Stimulated activated CD8-positive, alpha-beta memory T cell treated with anti-CD3 and anti-CD28 coated beads, Interleukin-4, amount 100 ng/mL, for 4 hours (primary cell): ENCODE data around the gene SOX6.

ENCODE experiments used
- DNase-seq, 2 donors: peaks; one replicate each; pipeline ENCODE4 v3.0.0-alpha.2; 2020; ENCODE audit warnings: low read depth in 2 of 2, low spot score in 1 of 2

The SOX6 gene

GRCh38 chr11:16007514-16007913, 348.8 kb downstream of the SOX6 start:
- DNase-seq: no peak

GRCh38 chr11:16002942-16003341, 353.4 kb downstream of the SOX6 start:
- no peak for DNase-seq

GRCh38 chr11:16001899-16002426, 354.4 kb downstream of the SOX6 start:
- DNase-seq: no peak

DNA sequence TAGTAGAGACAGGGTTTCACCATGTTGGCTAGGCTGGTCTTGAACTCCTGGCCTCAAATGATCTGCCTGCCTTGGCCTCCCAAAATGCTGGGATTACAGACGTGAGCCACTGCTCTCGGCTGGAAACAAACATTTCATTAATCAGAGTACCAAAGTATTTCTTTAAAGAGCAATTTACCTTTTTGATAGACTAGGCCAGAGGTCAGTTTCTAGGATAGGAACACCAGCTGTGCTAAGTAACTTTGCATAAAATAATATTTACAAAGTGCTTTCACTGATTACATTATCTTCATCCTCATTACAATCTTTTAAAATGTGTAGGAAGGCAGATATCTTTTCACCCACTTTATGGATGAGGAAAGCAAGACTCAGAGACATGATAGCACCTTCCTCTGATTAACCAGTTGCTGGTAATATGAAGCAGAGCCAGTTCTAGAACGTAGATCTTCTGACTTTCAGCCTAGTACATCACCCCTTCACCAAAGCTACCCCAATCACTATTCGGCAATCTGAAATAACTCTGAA, 355.2 kb downstream of the SOX6 start:
- no peak for DNase-seq

GRCh38 chr11:16000065-16000464, 356.3 kb downstream of the SOX6 start:
- no peak for DNase-seq

- no peak for DNase-seq
Measured at GRCh38 chr11:15993345-15993744, 363.0 kb downstream of the SOX6 start.

DNA sequence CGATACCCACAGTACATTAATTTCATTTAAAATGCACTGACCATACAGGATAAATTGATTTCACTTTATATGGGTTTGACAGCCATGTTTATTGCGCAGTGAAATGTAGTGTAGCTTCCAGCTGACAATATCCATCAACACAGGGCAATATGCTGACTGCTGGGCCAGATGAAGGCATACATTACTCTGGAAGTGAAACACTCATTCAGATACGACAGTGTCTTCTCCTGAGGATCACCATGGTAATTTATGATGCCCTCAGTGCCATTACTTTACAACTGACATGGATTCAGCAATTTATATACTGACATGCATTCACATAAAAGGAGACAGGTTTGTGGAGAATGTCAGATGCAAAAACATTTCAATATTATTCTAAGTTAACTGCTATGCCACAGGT, 365.1 kb downstream of the SOX6 start:
- no peak for DNase-seq

DNA sequence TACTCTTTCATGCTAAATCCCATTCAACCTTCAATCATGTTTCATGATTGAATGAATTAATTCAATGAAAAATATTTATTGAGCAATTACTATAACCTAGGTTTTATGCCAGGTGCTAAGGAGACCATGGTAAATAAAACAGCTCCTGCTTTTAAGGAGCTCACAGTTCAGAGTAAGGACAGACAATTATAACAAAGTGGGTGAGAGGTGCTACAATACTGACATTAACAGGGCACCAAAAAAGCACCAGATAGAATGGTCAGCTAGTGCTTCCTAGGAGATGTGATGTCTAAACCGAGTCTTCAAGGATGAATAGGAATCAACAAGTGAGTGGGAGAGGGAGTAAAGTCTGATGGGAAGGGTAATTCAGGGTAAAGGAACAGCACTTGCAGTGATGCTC, 366.7 kb downstream of the SOX6 start:
- DNase-seq: no peak

DNA sequence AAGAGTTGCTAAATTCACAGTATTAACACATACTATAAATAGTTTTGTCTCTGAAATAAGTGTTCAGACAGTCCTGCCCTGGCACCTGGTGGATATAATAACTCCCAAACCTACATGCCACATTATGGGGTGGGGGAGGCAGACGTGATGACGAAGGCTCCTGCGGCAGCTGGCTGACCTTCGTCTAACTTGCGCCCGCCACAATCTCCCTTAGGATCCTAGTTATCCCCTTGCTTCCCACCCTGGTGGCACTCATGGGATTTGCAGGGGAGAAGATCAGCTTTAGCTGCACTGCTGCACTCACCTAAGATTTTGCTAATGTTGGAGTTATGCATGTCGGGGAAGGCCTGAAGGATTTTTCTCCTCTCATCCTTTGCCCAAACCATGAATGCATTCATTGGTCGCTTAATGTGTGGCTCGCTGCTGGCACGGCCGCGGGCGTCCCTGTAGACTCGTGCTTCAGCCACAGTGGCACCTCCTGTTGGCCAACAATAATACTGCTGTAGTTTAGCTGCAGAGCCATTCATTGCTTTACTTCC, 367.6 kb downstream of the SOX6 start:
- DNase-seq: no peak

GRCh38 chr11:15988016-15988550, 368.3 kb downstream of the SOX6 start:
- no peak for DNase-seq

DNA sequence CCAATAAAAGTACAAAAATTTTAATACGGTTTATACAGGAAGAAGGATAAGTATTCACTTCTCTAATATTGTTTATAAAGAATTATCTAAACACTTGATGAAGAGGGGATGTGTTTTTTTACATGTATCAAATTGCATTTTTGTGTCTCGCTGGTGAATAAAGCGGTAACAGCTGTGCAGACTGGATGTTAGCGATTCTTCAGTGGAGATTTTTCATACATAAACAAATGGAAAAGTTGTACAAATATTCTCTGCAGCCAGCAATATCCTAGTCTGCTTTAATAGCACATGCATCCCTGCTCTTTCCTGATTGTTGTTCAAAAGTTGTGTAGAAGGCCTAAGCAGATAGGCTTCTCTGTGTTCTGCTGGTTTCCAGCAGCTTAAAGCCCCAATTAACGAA, 369.3 kb downstream of the SOX6 start:
- no peak for DNase-seq

DNA sequence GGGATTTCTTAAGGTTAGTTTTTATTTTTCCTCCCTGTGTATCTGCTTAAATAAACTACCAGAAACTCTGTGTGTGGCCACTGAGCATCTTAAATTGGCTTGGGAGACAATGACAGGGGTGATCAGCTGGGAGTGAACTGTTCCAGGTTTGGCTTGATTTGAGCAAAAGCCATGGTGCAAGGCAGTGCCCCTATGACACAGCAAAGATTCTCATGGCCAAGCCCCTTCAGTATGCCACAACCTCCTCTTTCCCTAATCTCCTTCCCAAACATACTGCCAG, 370.5 kb downstream of the SOX6 start:
- DNase-seq: no peak

- DNase-seq: no peak
Measured at GRCh38 chr11:15985127-15985859, 371.1 kb downstream of the SOX6 start.

- no peak for DNase-seq
Measured at GRCh38 chr11:15981292-15981691, 375.1 kb downstream of the SOX6 start.

DNA sequence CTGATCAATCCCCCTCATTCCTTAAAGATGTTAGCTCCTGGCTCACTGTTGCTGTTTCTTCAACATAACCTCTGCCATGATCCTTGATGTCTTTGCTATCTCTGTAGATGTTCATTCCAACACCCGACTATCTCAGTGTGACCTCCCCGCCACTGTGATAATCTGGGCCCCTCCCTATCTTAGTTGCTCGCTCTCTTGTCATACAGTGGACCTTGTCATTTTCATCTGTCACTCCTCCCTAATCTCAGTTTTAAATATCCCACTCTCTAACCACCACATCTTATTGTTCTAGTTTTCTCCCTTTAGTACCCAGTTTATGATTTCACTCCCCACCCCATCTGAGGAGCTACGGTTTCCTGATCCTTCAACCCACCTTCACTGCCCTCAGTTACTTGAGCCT, 379.2 kb downstream of the SOX6 start:
- no peak for DNase-seq

- DNase-seq: no peak
Measured at GRCh38 chr11:15976433-15977045, 379.8 kb downstream of the SOX6 start.

GRCh38 chr11:15975742-15976141, 380.6 kb downstream of the SOX6 start:
- DNase-seq: no peak

DNA sequence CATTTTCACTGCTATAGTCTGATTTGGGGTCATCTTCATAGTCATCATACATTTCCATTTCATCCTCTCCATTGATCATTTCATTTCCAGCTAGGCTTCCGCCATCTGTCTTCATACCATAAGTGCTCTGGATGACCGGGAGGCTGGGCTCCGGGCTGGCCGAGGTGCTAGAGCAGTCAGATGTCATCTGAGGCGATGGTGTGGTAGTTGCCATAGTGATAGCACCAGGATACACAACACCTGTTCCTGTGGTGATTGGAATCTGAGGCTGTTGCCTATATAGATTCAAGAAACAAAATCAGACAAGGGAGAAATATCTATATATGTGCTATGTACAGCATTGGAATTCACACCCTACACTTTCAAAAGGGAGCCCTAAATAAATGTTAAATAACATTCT, 383.5 kb downstream of the SOX6 start:
- DNase-seq: no peak

- DNase-seq: no peak
Measured at GRCh38 chr11:15971215-15971546, 385.2 kb downstream of the SOX6 start.

GRCh38 chr11:15970506-15971214, 385.7 kb downstream of the SOX6 start:
- DNase-seq: no peak

DNA sequence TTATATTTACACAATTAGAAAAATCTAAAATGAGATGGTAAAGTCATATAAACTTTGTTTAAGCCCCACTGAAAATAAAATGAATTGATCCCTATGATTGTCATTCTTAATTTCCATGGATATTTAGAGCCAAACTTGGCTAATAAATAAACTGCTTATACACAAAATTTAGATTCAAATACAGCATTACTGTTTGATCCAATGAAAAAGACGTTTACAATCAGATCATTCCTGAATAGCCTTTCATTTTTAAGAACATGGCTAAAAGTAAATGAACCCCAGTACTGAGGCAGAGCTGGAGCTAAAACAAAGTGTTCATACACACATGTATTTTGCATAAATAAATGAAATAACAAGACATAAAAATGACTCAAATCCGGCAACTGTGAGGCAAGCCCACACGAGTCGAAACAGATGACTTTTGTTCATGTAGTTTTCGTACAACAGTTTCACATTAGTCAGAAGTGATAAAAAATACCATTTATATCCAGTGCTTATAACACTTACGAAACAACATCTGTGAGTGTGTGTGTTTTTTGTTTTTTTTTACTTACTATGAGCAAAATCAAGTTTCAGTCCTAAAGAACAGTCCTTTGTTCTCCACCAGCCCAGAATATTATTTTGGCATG, 386.5 kb downstream of the SOX6 start:
- no peak for DNase-seq
